Measurements from ENCODE around the gene DYSF.

DNA sequence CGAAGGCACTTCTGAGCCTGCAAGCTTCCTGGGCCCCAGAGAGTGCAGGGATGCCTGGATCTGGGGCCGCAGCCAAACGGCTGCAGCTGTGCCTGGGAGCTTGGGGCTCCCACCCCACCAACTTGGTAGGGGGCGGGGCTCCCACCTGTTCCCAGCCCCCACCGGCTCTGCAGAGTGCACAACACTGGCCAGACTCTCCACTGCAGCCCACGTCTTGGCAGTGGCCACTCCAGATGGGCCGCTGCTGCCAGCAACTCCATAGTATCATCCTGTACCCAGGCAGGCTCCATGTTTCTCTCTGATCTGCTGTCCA, 9.9 kb downstream of the DYSF start:
- TF ChIP-seq, protein P1, sequence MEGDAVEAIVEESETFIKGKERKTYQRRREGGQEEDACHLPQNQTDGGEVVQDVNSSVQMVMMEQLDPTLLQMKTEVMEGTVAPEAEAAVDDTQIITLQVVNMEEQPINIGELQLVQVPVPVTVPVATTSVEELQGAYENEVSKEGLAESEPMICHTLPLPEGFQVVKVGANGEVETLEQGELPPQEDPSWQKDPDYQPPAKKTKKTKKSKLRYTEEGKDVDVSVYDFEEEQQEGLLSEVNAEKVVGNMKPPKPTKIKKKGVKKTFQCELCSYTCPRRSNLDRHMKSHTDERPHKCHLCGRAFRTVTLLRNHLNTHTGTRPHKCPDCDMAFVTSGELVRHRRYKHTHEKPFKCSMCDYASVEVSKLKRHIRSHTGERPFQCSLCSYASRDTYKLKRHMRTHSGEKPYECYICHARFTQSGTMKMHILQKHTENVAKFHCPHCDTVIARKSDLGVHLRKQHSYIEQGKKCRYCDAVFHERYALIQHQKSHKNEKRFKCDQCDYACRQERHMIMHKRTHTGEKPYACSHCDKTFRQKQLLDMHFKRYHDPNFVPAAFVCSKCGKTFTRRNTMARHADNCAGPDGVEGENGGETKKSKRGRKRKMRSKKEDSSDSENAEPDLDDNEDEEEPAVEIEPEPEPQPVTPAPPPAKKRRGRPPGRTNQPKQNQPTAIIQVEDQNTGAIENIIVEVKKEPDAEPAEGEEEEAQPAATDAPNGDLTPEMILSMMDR (IDR thresholded peaks at IDR 0.05) = no peak
- TF ChIP-seq POLR2A (IDR thresholded peaks at IDR 0.05) = no peak

All from lower leg skin (tissue), 3 donors.